MM.1S (cell line): ENCODE measurements around the gene PLCB2.

Experiments
- CTCF ChIP-seq: fragments of 300-600 bp; sonication (generic); IDR thresholded peaks from 2 replicates; pipeline ENCODE4 v1.5.1; 2016; ENCODE audit warnings: antibody characterized with exemption, low read length, mixed read lengths
- EZH2 ChIP-seq: fragments of 300-600 bp; sonication (generic); optimal IDR thresholded peaks from 2 replicates; pipeline ENCODE3; 2017; ENCODE audit warnings: low read depth, mild to moderate bottlenecking, antibody characterized with exemption, low read length, mixed read lengths
- EZH2phosphoT487 ChIP-seq: fragments of 300-600 bp; sonication (generic); IDR thresholded peaks from 2 replicates; pipeline ENCODE4 v1.6.1; 2018; ENCODE audit warnings: antibody characterized with exemption, low read length

- TF ChIP-seq CTCF (no peak), EZH2phosphoT487 (no peak), EZH2 (no peak)
These were observed 44.5 kb downstream of the PLCB2 start for GRCh38 chr15:40263024-40263754.
